Sigmoid colon (tissue), 4 donors: ENCODE data around the gene STXBP4.

ENCODE experiments used
- EP300 ChIP-seq, 4 donors: sonication (generic); formaldehyde crosslinking; IDR thresholded peaks; one replicate each; pipeline ENCODE4 v1.6.1; 2017; ENCODE audit warnings: antibody characterized with exemption in 4 of 4
- POLR2A ChIP-seq, 2 donors: fragments of 450-650 bp; IDR thresholded peaks; one replicate each; pipeline ENCODE4 v1.6.1; 2016; ENCODE audit warnings: antibody characterized with exemption in 2 of 2, mild to moderate bottlenecking in 2 of 2, moderate library complexity in 2 of 2
- POLR2AphosphoS5 ChIP-seq, 4 donors: sonication (generic); formaldehyde crosslinking; IDR thresholded peaks; one replicate each; pipeline ENCODE4 v1.6.1; 2017; ENCODE audit warnings: antibody characterized with exemption in 4 of 4
- TF ChIP-seq, protein P1 (sequence below), 4 experiments: fragments of 450-650 bp in 3 of 4; fragments of 200-600 bp in 1 of 4; IDR thresholded peaks; one replicate each; pipeline ENCODE4 v1.5.1; 2016 to 2019; ENCODE audit warnings: antibody characterized with exemption in 4 of 4, mild to moderate bottlenecking in 3 of 4, moderate library complexity in 2 of 4

DNA sequence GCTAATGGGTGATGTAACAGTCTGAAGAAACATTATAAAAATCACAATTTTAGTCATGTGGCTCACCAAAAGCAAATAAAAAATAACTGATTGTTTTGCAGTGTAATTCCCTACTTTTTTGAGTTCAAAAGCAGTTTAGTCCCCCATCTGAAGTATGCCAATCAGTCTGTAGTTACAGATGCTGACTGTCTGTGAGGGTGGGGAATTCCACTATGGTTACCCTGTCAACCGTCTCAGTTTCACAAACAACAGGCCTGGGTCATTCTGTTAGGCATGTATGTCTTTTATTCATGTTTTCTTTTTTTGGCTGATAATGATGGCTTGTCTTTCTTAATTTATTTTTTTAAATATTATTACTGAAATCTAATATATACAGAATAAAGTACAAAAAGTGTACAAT lies 69.3 kb downstream of the STXBP4 start:
- TF ChIP-seq, protein P1, sequence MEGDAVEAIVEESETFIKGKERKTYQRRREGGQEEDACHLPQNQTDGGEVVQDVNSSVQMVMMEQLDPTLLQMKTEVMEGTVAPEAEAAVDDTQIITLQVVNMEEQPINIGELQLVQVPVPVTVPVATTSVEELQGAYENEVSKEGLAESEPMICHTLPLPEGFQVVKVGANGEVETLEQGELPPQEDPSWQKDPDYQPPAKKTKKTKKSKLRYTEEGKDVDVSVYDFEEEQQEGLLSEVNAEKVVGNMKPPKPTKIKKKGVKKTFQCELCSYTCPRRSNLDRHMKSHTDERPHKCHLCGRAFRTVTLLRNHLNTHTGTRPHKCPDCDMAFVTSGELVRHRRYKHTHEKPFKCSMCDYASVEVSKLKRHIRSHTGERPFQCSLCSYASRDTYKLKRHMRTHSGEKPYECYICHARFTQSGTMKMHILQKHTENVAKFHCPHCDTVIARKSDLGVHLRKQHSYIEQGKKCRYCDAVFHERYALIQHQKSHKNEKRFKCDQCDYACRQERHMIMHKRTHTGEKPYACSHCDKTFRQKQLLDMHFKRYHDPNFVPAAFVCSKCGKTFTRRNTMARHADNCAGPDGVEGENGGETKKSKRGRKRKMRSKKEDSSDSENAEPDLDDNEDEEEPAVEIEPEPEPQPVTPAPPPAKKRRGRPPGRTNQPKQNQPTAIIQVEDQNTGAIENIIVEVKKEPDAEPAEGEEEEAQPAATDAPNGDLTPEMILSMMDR (IDR thresholded peaks at IDR 0.05), result no peak
- TF ChIP-seq POLR2A (IDR thresholded peaks at IDR 0.05), result no peak
- TF ChIP-seq POLR2AphosphoS5 (IDR thresholded peaks at IDR 0.05), result no peak
- no peak for TF ChIP-seq EP300 (IDR thresholded peaks at IDR 0.05)
